HepG2 (cell line): ENCODE measurements around the gene PSMD3. TPM values are rescaled to one million over a fixed set of nuclear protein-coding genes. Genes with fewer than 3 reads are reported as not detected.

Experiments
- ATAD3A ChIP-seq: sonication (generic); formaldehyde crosslinking; IDR thresholded peaks from 2 replicates; pipeline ENCODE4 v1.4.0; 2020; ENCODE audit warnings: missing genetic modification reagents
- DPF2 ChIP-seq: sonication (generic); formaldehyde crosslinking; IDR thresholded peaks from 2 replicates; pipeline ENCODE4 v1.4.0; 2020; ENCODE audit warnings: mild to moderate bottlenecking, low read depth, missing genetic modification reagents, borderline replicate concordance
- KDM3A ChIP-seq: IDR thresholded peaks from 2 replicates; pipeline ENCODE4 v1.6.1; 2018; ENCODE audit warnings: low read depth, missing compliant biosample characterization
- TARDBP ChIP-seq: sonication (generic); formaldehyde crosslinking; IDR thresholded peaks from 2 replicates; pipeline ENCODE4 v1.8.0; 2022; ENCODE audit warnings: mild to moderate bottlenecking, missing genetic modification reagents
- TMF1 ChIP-seq: sonication (generic); formaldehyde crosslinking; IDR thresholded peaks from 2 replicates; pipeline ENCODE4 v1.8.1; 2022; ENCODE audit warnings: low read depth, missing genetic modification reagents
- ZNF263 ChIP-seq: sonication (generic); formaldehyde crosslinking; IDR thresholded peaks from 2 replicates; pipeline ENCODE4 v1.4.0; 2020; ENCODE audit warnings: missing genetic modification reagents
- ZSCAN9 ChIP-seq: IDR thresholded peaks from 2 replicates; pipeline ENCODE4 v1.6.1; 2016; ENCODE audit warnings: borderline replicate concordance
- polyA plus RNA-seq, 8 experiments: library from polyadenylated mRNA; depleted of rRNA in 3 of 8; stranded (reverse) in 7 of 8; unstranded in 1 of 8; fragments of >200 nt; fragmentation: Illumina TruSeq in 4 of 8; extraction: Trizol in 4 of 8; gene quantifications; 2 replicates each; pipeline versions ENCODE4 v1.2.1 to v1.2.3, GENCODE V29; 2011 to 2016; ENCODE audit warnings: low read depth in 4 of 8, missing spikeins in 1 of 8, mixed read lengths in 1 of 8; ENCODE audit not compliant: insufficient read depth in 1 of 8
- total RNA-seq, 5 experiments: library from RNA; depleted of rRNA; stranded (reverse); fragments of >200 nt; fragmentation: Illumina TruSeq; extraction: Trizol; gene quantifications; 2 replicates each; pipeline ENCODE4 v1.2.3, GENCODE V29; 2016; ENCODE audit warnings: low read depth in 1 of 5
- TF ChIP-seq, protein P1 (sequence below): sonication (generic); formaldehyde crosslinking; IDR thresholded peaks from 2 replicates; pipeline ENCODE4 v1.4.0; 2020; ENCODE audit warnings: mild to moderate bottlenecking, missing genetic modification reagents
- TF ChIP-seq, protein P2 (sequence below): sonication (generic); formaldehyde crosslinking; IDR thresholded peaks from 2 replicates; pipeline ENCODE4 v1.5.1; 2020; ENCODE audit warnings: mild to moderate bottlenecking, missing genetic modification reagents
- TF ChIP-seq, protein P3 (sequence below): sonication (generic); formaldehyde crosslinking; IDR thresholded peaks from 2 replicates; pipeline ENCODE4 v1.9.0; 2021; ENCODE audit warnings: missing genetic modification reagents, borderline replicate concordance

The PSMD3 gene
- total and polyA plus RNA-seq, 2 of the 13 experiments (the other 11 are each of a cell fraction or from before 2014, with no cell fraction given): 97.4 to 146 TPM

DNA sequence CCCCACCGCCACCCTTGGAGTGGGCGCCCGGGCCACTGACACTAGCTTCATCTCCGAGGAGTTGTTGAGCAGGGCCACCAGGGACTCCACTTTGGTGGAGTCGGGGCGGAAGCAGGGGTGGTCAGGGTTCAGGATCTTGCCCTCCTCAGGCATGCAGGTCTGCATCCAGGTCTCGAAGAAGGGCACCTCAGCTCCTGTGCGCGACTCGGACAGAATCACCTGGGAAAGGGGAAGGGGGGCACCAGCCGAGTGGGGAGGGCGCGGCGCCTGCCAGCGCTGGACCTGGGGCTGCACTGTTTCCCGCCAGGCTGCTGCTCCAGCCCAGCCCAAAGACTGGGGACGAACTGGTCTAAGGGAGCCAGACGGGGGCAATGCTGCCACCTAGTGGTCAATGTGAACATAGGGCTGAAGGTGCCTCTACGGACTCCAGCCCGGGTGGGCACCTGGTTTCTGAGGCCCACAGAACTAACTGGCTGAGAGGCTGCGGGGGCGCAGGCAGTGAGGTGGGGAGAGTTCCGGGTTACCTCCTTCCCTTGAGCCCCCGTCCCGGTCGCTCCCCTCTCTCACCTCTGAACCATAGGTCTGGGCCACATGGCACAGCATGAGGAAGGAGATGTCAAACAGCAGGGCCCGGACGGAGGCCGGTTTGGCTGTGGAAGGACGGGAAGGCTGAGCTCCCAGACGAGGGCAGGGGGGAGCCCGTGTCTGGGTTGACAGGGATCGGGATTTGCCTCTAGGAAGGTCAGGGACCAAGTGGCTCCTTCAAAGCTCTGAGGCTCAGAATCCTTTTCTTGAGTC is 46.4 kb downstream of the PSMD3 start (continued):
- TF ChIP-seq, protein P1, sequence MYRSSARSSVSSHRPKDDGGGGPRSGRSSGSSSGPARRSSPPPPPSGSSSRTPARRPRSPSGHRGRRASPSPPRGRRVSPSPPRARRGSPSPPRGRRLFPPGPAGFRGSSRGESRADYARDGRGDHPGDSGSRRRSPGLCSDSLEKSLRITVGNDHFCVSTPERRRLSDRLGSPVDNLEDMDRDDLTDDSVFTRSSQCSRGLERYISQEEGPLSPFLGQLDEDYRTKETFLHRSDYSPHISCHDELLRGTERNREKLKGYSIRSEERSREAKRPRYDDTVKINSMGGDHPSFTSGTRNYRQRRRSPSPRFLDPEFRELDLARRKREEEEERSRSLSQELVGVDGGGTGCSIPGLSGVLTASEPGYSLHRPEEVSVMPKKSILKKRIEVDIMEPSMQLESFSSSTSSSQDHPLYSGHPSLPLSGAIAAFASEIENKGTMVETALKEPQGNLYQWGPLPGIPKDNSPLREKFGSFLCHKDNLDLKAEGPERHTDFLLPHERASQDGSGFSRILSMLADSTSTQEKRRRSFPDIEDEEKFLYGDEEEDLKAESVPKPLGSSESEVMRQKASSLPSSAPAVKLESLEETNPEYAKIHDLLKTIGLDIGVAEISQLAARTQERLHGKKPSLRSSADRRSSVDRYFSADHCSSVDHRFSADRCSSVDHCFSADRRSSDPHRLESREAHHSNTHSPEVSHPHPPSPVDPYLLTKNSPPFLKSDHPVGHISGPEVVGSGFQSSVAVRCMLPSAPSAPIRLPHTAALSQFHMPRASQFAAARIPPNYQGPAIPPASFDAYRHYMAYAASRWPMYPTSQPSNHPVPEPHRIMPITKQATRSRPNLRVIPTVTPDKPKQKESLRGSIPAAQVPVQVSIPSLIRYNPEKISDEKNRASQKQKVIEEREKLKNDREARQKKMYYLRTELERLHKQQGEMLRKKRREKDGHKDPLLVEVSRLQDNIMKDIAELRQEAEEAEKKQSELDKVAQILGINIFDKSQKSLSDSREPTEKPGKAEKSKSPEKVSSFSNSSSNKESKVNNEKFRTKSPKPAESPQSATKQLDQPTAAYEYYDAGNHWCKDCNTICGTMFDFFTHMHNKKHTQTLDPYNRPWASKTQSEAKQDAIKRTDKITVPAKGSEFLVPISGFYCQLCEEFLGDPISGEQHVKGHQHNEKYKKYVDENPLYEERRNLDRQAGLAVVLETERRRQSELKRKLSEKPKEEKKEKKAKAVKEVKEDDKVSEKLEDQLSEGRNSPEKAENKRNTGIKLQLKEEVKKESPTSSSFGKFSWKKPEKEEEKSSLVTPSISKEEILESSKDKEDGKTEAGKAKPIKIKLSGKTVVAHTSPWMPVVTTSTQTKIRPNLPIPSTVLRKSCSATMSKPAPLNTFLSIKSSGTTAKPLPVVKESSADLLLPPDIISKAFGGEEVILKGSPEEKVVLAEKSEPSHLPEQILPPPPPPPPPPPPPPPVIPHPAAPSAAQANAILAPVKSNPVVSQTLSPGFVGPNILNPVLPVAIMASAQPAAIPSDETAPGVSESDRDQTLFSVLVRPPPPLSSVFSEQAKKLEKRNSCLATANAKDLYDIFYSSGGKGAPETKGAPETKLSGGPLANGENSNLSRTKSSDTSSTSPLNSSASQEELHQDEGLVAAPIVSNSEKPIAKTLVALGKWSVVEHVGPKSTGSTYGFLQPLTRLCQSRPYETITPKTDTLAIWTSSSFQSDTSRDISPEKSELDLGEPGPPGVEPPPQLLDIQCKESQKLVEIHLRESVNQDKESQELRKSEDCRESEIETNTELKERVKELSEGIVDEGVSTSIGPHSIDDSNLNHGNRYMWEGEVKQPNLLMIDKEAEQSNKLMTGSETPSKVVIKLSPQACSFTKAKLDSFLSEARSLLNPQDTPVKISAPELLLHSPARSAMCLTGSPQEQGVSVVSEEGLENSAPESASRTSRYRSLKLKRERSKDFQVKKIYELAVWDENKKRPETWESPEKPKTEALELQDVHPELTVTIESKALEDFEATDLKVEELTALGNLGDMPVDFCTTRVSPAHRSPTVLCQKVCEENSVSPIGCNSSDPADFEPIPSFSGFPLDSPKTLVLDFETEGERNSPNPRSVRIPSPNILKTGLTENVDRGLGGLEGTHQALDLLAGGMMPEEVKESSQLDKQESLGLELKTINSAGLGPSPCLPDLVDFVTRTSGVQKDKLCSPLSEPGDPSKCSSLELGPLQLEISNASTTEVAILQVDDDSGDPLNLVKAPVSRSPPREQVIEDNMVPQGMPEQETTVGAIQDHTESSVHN (CRISPR knock-in tag): no peak
- TF ChIP-seq ZNF263 (CRISPR knock-in tag) (no peak), ZSCAN9 (no peak), ATAD3A (no peak), KDM3A (CRISPR knock-in tag) (no peak), TMF1 (0 out of 2 replicates have a peak, but pooled peaks have one; percentile 28), TARDBP (CRISPR knock-in tag) (peak; percentile 47; the same call in 1 of the 2 replicates), DPF2 (CRISPR knock-in tag) (no peak)
- TF ChIP-seq, protein P2, sequence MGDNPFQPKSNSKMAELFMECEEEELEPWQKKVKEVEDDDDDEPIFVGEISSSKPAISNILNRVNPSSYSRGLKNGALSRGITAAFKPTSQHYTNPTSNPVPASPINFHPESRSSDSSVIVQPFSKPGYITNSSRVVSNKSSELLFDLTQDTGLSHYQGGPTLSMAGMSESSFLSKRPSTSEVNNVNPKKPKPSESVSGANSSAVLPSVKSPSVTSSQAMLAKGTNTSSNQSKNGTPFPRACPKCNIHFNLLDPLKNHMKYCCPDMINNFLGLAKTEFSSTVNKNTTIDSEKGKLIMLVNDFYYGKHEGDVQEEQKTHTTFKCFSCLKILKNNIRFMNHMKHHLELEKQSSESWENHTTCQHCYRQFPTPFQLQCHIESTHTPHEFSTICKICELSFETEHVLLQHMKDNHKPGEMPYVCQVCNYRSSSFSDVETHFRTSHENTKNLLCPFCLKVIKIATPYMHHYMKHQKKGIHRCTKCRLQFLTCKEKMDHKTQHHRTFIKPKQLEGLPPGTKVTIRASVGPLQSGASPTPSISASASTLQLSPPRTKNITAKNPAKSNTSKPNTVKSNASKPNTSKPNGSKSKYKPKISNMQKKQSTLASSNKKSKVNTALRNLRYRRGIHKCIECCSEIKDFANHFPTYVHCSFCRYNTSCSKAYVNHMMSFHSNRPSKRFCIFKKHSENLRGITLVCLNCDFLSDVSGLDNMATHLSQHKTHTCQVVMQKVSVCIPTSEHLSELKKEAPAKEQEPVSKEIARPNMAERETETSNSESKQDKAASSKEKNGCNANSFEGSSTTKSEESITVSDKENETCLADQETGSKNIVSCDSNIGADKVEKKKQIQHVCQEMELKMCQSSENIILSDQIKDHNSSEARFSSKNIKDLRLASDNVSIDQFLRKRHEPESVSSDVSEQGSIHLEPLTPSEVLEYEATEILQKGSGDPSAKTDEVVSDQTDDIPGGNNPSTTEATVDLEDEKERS (CRISPR knock-in tag): no peak
- TF ChIP-seq, protein P3, sequence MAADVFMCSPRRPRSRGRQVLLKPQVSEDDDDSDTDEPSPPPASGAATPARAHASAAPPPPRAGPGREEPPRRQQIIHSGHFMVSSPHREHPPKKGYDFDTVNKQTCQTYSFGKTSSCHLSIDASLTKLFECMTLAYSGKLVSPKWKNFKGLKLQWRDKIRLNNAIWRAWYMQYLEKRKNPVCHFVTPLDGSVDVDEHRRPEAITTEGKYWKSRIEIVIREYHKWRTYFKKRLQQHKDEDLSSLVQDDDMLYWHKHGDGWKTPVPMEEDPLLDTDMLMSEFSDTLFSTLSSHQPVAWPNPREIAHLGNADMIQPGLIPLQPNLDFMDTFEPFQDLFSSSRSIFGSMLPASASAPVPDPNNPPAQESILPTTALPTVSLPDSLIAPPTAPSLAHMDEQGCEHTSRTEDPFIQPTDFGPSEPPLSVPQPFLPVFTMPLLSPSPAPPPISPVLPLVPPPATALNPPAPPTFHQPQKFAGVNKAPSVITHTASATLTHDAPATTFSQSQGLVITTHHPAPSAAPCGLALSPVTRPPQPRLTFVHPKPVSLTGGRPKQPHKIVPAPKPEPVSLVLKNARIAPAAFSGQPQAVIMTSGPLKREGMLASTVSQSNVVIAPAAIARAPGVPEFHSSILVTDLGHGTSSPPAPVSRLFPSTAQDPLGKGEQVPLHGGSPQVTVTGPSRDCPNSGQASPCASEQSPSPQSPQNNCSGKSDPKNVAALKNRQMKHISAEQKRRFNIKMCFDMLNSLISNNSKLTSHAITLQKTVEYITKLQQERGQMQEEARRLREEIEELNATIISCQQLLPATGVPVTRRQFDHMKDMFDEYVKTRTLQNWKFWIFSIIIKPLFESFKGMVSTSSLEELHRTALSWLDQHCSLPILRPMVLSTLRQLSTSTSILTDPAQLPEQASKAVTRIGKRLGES (CRISPR knock-in tag): no peak
